K562 (cell line): ENCODE measurements around the gene CCM2. TPM values are rescaled to one million over a fixed set of nuclear protein-coding genes. Genes with fewer than 3 reads are reported as not detected.

Experiments
- CHCHD3 ChIP-seq: fragments of 250-450 bp; sonication (Bioruptor Pico); IDR thresholded peaks from 2 replicates; pipeline ENCODE4 v2.1.2; 2022; ENCODE audit warnings: mild to moderate bottlenecking
- DLX4 ChIP-seq: fragments of 250-450 bp; sonication (Bioruptor Pico); IDR thresholded peaks from 2 replicates; pipeline ENCODE4 v1.6.1; 2021; ENCODE audit warnings: mild to moderate bottlenecking
- E2F3 ChIP-seq: fragments of 250-450 bp; sonication (Bioruptor Pico); IDR thresholded peaks from 2 replicates; pipeline ENCODE4 v1.4.0; 2020; ENCODE audit warnings: mild to moderate bottlenecking
- GABPB2 ChIP-seq: fragments of 250-450 bp; sonication (Bioruptor Pico); conservative IDR thresholded peaks from 2 replicates; pipeline ENCODE4 v1.5.1; 2021; ENCODE audit warnings: mild to moderate bottlenecking
- GTF3C2 ChIP-seq: IDR thresholded peaks from 3 replicates; pipeline ENCODE4 v1.6.1; 2011; ENCODE audit warnings: borderline replicate concordance, mild to moderate bottlenecking, moderate library complexity; ENCODE audit not compliant: insufficient read length; ENCODE audit errors: extremely low read depth
- HNRNPLL ChIP-seq: fragments of 200-400 bp; formaldehyde crosslinking; IDR thresholded peaks from 2 replicates; pipeline ENCODE4 v1.6.1; 2017; ENCODE audit warnings: low read length, low read depth, mild to moderate bottlenecking; ENCODE audit not compliant: poor library complexity, severe bottlenecking
- KDM5B ChIP-seq: fragments of 200-600 bp; sonication (generic); IDR thresholded peaks from 2 replicates; pipeline ENCODE4 v1.6.1; 2012; ENCODE audit warnings: low read depth, mild to moderate bottlenecking, moderate library complexity, low read length, control low read depth, inconsistent platforms; ENCODE audit not compliant: insufficient replicate concordance
- KLF1 ChIP-seq: fragments of 450-650 bp; IDR thresholded peaks from 2 replicates; pipeline ENCODE4 v1.6.1; 2016; ENCODE audit warnings: missing genetic modification characterization, missing compliant biosample characterization
- MITF ChIP-seq: IDR thresholded peaks from 2 replicates; pipeline ENCODE4 v1.6.1; 2014; ENCODE audit warnings: antibody characterized with exemption
- NCOA6 ChIP-seq: fragments of 450-650 bp; IDR thresholded peaks from 2 replicates; pipeline ENCODE4 v1.6.1; 2017; ENCODE audit warnings: mild to moderate bottlenecking
- PKNOX1 ChIP-seq: fragments of 450-650 bp; IDR thresholded peaks from 2 replicates; pipeline ENCODE4 v1.6.1; 2016
- PML ChIP-seq: IDR thresholded peaks from 2 replicates; pipeline ENCODE4 v1.6.1; 2012; ENCODE audit warnings: low read length, inconsistent platforms
- RCOR1 ChIP-seq, 2 experiments: IDR thresholded peaks; 2 replicates each; pipeline ENCODE4 v1.6.1; 2012; ENCODE audit warnings: low read depth in 2 of 2, low read length in 2 of 2, borderline replicate concordance in 1 of 2, improper control_type of control experiment in 1 of 2
- SIN3A ChIP-seq, 2 experiments: fragments of 150-350 bp in 1 of 2; IDR thresholded peaks; 2 replicates each; pipeline ENCODE4 v1.6.1; 2011 to 2016; ENCODE audit warnings: borderline replicate concordance in 2 of 2, low read depth in 2 of 2, low read length in 2 of 2, mild to moderate bottlenecking in 2 of 2, moderate library complexity in 2 of 2; ENCODE audit not compliant: control insufficient read depth in 1 of 2
- SMARCE1 ChIP-seq: fragments of 450-650 bp; IDR thresholded peaks from 2 replicates; pipeline ENCODE4 v1.7.1; 2016; ENCODE audit warnings: mild to moderate bottlenecking
- TCF7 ChIP-seq: sonication (generic); IDR thresholded peaks from 2 replicates; pipeline ENCODE4 v1.6.1; 2016; ENCODE audit warnings: antibody characterized with exemption, borderline replicate concordance
- THAP7 ChIP-seq: fragments of 250-450 bp; sonication (Bioruptor Pico); IDR thresholded peaks from 2 replicates; pipeline ENCODE4 v1.5.0; 2021
- TRIM28 ChIP-seq: fragments of 450-650 bp; IDR thresholded peaks from 2 replicates; pipeline ENCODE4 v1.6.1; 2017
- ZBTB34 ChIP-seq: fragments of 250-450 bp; sonication (Bioruptor Pico); IDR thresholded peaks from 2 replicates; pipeline ENCODE4 v1.8.0; 2021; ENCODE audit warnings: mild to moderate bottlenecking, moderate library complexity
- ZNF121 ChIP-seq: sonication (generic); formaldehyde crosslinking; conservative IDR thresholded peaks from 2 replicates; pipeline ENCODE4 v1.8.0; 2022; ENCODE audit warnings: missing genetic modification reagents
- polyA plus RNA-seq, 8 experiments: library from polyadenylated mRNA; depleted of rRNA in 4 of 8; stranded (reverse) in 5 of 8; unstranded in 3 of 8; fragments of >200 nt; fragmentation: Nextera tagmentation in 2 of 8; fragmentation: Illumina TruSeq in 1 of 8; extraction: Ambion mirVana in 2 of 8; extraction: Trizol in 1 of 8; gene quantifications; 2 replicates each; pipeline versions ENCODE4 v1.2.1 to v1.2.3, GENCODE V29; 2011 to 2014; ENCODE audit warnings: inconsistent platforms in 1 of 8, missing spikeins in 1 of 8
- total RNA-seq, 7 experiments: library from RNA; depleted of rRNA in 6 of 7; stranded (reverse); fragments of >200 nt in 6 of 7; fragmentation: Illumina TruSeq in 2 of 7; extraction: Trizol in 2 of 7; gene quantifications; 2 replicates each; pipeline versions ENCODE4 v1.2.1 to v1.2.3, GENCODE V29; 2011 to 2021; ENCODE audit warnings: low replicate concordance in 1 of 7

The CCM2 gene
- total and polyA plus RNA-seq, 9 of the 15 experiments (the other 6 are each of a cell fraction or from before 2014, with no cell fraction given): 0.41 to 38.6 (median 25.9) TPM

GRCh38 chr7:44999245-45000092, 532 bp upstream of the CCM2 start (continued):
- TF ChIP-seq ZBTB34: no peak
- TF ChIP-seq TRIM28: no peak
- peak; percentile 43 for TF ChIP-seq KDM5B
- peak; percentile 72; the same call in 1 of the 2 replicates for TF ChIP-seq PML
- TF ChIP-seq ZNF121 (CRISPR knock-in tag): no peak
- TF ChIP-seq SMARCE1: peak; percentile 58
- TF ChIP-seq DLX4 (CRISPR knock-in tag): no peak
- peak; percentile 88 for TF ChIP-seq PKNOX1
- no peak for TF ChIP-seq GTF3C2
- no peak for TF ChIP-seq KLF1 (tag)
- no peak for TF ChIP-seq SIN3A (IDR thresholded peaks at IDR 0.05; ENCODE audit: borderline replicate concordance in 2 of 2, control insufficient read depth in 1 of 2, low read depth in 2 of 2, low read length in 2 of 2)
- no peak for TF ChIP-seq MITF
- no peak for TF ChIP-seq NCOA6
- no peak for TF ChIP-seq TCF7
- no peak for TF ChIP-seq GABPB2 (CRISPR knock-in tag)
- TF ChIP-seq E2F3 (CRISPR knock-in tag): no peak
- TF ChIP-seq CHCHD3: no peak
- no peak for TF ChIP-seq HNRNPLL
- TF ChIP-seq RCOR1 (IDR thresholded peaks at IDR 0.05; ENCODE audit: borderline replicate concordance in 1 of 2, low read depth in 2 of 2, low read length in 2 of 2): no peak
- TF ChIP-seq THAP7 (CRISPR knock-in tag): no peak
